ENCODE data around the gene LARGE1.

DNA sequence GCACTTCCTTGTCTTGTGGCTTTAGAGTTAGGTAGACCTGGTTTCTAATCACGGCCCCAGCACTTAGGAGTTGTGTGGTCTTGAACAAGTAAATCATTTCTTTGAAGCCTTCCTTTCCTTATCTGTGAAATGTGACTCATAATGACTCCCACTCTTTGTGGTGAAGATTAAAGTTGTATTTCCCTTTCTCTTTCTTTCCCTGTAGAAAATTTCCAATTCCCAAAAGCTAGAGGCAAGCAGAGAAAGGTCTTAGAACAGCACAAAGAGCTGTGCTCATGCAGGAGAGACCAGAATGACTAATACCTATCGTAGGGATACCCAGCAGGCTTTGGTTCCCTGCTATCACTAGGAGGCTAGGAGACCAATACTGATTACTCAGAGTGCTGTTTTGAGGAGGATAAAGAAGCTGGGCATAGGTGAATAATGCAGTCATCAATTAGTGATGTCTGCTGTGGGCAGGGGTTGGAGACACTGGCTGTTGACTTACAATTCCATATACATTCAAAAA is 591.4 kb downstream of the LARGE1 start:
- TF ChIP-seq SIN3A (IDR thresholded peaks at IDR 0.05; ENCODE audit: borderline replicate concordance, insufficient read depth, low read depth, low read length), result no peak
- no peak for TF ChIP-seq POLR2AphosphoS5 (IDR thresholded peaks at IDR 0.05; ENCODE audit: low read depth, low read length)
- TF ChIP-seq, protein P1, sequence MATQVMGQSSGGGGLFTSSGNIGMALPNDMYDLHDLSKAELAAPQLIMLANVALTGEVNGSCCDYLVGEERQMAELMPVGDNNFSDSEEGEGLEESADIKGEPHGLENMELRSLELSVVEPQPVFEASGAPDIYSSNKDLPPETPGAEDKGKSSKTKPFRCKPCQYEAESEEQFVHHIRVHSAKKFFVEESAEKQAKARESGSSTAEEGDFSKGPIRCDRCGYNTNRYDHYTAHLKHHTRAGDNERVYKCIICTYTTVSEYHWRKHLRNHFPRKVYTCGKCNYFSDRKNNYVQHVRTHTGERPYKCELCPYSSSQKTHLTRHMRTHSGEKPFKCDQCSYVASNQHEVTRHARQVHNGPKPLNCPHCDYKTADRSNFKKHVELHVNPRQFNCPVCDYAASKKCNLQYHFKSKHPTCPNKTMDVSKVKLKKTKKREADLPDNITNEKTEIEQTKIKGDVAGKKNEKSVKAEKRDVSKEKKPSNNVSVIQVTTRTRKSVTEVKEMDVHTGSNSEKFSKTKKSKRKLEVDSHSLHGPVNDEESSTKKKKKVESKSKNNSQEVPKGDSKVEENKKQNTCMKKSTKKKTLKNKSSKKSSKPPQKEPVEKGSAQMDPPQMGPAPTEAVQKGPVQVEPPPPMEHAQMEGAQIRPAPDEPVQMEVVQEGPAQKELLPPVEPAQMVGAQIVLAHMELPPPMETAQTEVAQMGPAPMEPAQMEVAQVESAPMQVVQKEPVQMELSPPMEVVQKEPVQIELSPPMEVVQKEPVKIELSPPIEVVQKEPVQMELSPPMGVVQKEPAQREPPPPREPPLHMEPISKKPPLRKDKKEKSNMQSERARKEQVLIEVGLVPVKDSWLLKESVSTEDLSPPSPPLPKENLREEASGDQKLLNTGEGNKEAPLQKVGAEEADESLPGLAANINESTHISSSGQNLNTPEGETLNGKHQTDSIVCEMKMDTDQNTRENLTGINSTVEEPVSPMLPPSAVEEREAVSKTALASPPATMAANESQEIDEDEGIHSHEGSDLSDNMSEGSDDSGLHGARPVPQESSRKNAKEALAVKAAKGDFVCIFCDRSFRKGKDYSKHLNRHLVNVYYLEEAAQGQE (IDR thresholded peaks at IDR 0.05; ENCODE audit: insufficient read depth in 1 of 2, low read depth in 2 of 2, low read length in 1 of 2), result no peak
- TF ChIP-seq, protein P2, sequence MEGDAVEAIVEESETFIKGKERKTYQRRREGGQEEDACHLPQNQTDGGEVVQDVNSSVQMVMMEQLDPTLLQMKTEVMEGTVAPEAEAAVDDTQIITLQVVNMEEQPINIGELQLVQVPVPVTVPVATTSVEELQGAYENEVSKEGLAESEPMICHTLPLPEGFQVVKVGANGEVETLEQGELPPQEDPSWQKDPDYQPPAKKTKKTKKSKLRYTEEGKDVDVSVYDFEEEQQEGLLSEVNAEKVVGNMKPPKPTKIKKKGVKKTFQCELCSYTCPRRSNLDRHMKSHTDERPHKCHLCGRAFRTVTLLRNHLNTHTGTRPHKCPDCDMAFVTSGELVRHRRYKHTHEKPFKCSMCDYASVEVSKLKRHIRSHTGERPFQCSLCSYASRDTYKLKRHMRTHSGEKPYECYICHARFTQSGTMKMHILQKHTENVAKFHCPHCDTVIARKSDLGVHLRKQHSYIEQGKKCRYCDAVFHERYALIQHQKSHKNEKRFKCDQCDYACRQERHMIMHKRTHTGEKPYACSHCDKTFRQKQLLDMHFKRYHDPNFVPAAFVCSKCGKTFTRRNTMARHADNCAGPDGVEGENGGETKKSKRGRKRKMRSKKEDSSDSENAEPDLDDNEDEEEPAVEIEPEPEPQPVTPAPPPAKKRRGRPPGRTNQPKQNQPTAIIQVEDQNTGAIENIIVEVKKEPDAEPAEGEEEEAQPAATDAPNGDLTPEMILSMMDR (IDR thresholded peaks at IDR 0.05), result no peak

All from Panc1 (cell line).